WERI-Rb-1 (cell line): ENCODE results near the gene AKR1C4.
"Not testable (repeated sequence)": the region's sequence is repeated elsewhere in the genome, so short reads cannot be mapped to it uniquely, and the experiment has no call there.

Source experiments
- DNase-seq: peaks from one replicate; pipeline ENCODE4 v3.0.0-alpha.2; 2020
- H3K27ac ChIP-seq: fragments of 250-450 bp; sonication (Bioruptor Pico); 2 replicates; pipeline ENCODE4 v1.5.1; 2020; ENCODE audit warnings: mild to moderate bottlenecking, moderate library complexity
- H3K27me3 ChIP-seq: fragments of 250-450 bp; sonication (Bioruptor Pico); 2 replicates; pipeline ENCODE4 v1.5.1; 2021; ENCODE audit warnings: mild to moderate bottlenecking, low read depth, moderate library complexity; ENCODE audit not compliant: insufficient read depth, severe bottlenecking
- H3K36me3 ChIP-seq: fragments of 250-450 bp; sonication (Bioruptor Pico); 2 replicates; pipeline ENCODE4 v1.5.1; 2020; ENCODE audit warnings: mild to moderate bottlenecking, moderate library complexity
- H3K4me3 ChIP-seq: 2 replicates; pipeline ENCODE4 v1.5.1; 2011; ENCODE audit warnings: low read depth, mild to moderate bottlenecking, control low read depth, low read length
- H3K9me3 ChIP-seq: fragments of 250-450 bp; sonication (Bioruptor Pico); 2 replicates; pipeline ENCODE4 v1.5.1; 2021; ENCODE audit warnings: mild to moderate bottlenecking, moderate library complexity; ENCODE audit not compliant: severe bottlenecking
- TF ChIP-seq, protein P1 (sequence below): IDR thresholded peaks from 2 replicates; pipeline ENCODE4 v1.5.1; 2011; ENCODE audit warnings: low read depth, mild to moderate bottlenecking, control low read depth, inconsistent platforms, low read length

Gene AKR1C4

GRCh38 chr10:5233324-5233723 is 36.7 kb downstream of the AKR1C4 start:
- Histone ChIP-seq H3K27me3 (no peaks in the 10 kb centered on the region), H3K27ac (no peak overlapping the region), H3K9me3 (no peaks in the 10 kb centered on the region), H3K36me3 (no peaks in the 10 kb centered on the region), H3K4me3 (no peak overlapping the region)
- TF ChIP-seq, protein P1, sequence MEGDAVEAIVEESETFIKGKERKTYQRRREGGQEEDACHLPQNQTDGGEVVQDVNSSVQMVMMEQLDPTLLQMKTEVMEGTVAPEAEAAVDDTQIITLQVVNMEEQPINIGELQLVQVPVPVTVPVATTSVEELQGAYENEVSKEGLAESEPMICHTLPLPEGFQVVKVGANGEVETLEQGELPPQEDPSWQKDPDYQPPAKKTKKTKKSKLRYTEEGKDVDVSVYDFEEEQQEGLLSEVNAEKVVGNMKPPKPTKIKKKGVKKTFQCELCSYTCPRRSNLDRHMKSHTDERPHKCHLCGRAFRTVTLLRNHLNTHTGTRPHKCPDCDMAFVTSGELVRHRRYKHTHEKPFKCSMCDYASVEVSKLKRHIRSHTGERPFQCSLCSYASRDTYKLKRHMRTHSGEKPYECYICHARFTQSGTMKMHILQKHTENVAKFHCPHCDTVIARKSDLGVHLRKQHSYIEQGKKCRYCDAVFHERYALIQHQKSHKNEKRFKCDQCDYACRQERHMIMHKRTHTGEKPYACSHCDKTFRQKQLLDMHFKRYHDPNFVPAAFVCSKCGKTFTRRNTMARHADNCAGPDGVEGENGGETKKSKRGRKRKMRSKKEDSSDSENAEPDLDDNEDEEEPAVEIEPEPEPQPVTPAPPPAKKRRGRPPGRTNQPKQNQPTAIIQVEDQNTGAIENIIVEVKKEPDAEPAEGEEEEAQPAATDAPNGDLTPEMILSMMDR = no peak
- DNase-seq = no peak

- Histone ChIP-seq H3K9me3 (no peaks in the 10 kb centered on the region), H3K36me3 (no peaks in the 10 kb centered on the region), H3K27me3 (no peaks in the 10 kb centered on the region), H3K4me3 (no peak overlapping the region), H3K27ac (no peak overlapping the region)
- DNase-seq = no peak
- TF ChIP-seq, protein P1 = no peak
Measured at GRCh38 chr10:5234106-5234860, 37.6 kb downstream of the AKR1C4 start.

- H3K4me3 ChIP-seq, DNase-seq, H3K36me3 ChIP-seq, H3K9me3 ChIP-seq, H3K27ac ChIP-seq, H3K27me3 ChIP-seq: not testable (repeated sequence)
Measured at GRCh38 chr10:5237541-5237940, 40.9 kb downstream of the AKR1C4 start.

DNA sequence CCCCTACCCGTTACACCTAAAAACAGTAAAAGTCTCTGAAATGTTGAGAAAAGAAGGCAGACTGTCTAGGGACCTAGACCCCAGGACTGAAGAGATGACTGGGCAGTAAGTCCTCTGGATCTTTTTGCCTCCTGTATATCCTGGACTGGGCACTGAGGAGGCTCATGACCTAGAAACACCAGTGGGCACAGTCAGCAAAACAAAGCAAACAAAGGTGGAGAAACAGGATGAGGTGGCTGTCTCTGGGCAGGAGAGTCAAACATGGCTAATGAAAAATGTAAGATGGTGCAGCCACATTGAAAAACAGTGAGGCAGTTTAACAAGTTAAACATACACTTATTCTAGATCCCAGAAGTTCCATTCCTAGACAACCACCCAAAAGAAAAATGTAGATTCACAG is 45.9 kb downstream of the AKR1C4 start:
- Histone ChIP-seq H3K36me3 (no peaks in the 10 kb centered on the region), H3K4me3 (no peak overlapping the region), H3K9me3 (no peaks in the 10 kb centered on the region), H3K27ac (no peak overlapping the region), H3K27me3 (no peaks in the 10 kb centered on the region)
- no peak for DNase-seq
- TF ChIP-seq, protein P1 = no peak

DNA sequence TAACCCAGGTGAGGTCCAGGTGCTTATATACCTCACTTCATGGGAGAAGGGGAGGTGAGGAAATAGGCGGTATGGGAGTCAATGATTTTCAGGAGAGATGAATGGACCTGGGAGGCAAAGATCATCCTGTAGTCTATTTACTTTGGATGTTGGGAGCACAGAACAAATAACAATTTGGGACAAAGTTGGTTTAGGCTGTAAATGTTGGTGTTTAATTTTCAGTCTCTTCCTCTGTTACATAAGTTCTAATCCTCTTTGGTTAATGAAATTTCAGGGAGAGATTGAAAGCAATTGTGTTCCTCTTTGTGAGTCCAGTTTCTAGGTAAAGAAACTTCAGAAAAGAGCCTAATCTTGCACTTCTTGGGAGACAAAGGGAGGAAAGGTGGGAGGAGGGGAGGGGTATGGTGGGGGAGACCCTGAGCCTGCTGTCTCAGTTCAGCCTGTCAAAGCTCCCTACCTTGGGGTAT is 46.9 kb downstream of the AKR1C4 start:
- Histone ChIP-seq H3K9me3 (no peaks in the 10 kb centered on the region), H3K36me3 (no peaks in the 10 kb centered on the region), H3K4me3 (no peak overlapping the region), H3K27ac (no peak overlapping the region), H3K27me3 (no peaks in the 10 kb centered on the region)
- no peak for DNase-seq
- TF ChIP-seq, protein P1 = no peak

DNA sequence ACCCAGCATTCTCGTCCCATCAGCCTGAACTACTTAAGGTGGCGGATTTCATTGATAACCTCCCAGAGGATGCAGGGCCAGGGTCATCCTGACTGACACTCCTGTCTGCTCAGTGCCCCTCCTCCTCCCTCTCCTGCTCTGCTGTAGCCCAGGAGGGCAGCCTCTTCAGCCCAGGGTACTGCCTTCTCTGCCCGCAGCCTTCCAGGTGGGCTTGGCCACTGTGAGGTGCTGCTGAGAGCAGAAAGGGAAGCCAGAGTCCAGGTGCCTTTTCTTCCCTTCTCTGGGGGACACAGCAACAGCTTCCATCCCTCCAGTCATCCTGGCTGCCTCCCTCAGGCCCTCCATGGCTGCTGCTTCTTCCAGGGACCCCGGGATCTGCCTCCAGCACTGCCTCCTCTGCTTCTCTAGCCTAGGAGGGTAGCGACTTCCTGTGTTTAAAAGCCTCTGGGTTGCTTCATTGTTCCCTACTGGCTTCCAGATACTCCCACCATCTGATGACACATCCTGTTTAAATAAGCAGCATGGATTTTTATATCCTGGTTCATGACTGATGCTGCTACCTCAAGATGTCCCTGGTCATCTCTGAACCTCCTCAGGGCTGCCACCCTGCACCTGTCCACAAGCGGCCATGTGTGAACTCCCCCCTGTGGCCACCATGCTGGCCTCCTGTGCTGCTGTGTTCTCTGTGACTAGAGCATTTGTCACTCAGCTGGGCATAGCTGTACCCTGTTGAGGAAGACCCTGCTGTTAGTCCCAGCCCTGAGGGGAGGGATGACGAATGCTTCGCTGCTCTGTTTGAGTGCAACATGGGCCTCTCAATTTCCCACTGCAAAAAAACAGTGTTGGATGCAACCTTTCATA is 55.8 kb downstream of the AKR1C4 start:
- Histone ChIP-seq H3K4me3 (no peak overlapping the region), H3K36me3 (no peaks in the 10 kb centered on the region), H3K9me3 (no peaks in the 10 kb centered on the region), H3K27me3 (peaks cover 2% of the 10 kb centered on the region), H3K27ac (no peak overlapping the region)
- TF ChIP-seq, protein P1 = no peak
- DNase-seq = no peak
